DMS153 (cell line): ENCODE measurements around the gene LANCL3.
"Not testable (repeated sequence)": the region's sequence is repeated elsewhere in the genome, so short reads cannot be mapped to it uniquely, and the experiment has no call there.

Source experiments
- DNase-seq: peaks from one replicate; lab custom pipeline; 2025; lab: John Stamatoyannopoulos, UW

Gene LANCL3

DNA sequence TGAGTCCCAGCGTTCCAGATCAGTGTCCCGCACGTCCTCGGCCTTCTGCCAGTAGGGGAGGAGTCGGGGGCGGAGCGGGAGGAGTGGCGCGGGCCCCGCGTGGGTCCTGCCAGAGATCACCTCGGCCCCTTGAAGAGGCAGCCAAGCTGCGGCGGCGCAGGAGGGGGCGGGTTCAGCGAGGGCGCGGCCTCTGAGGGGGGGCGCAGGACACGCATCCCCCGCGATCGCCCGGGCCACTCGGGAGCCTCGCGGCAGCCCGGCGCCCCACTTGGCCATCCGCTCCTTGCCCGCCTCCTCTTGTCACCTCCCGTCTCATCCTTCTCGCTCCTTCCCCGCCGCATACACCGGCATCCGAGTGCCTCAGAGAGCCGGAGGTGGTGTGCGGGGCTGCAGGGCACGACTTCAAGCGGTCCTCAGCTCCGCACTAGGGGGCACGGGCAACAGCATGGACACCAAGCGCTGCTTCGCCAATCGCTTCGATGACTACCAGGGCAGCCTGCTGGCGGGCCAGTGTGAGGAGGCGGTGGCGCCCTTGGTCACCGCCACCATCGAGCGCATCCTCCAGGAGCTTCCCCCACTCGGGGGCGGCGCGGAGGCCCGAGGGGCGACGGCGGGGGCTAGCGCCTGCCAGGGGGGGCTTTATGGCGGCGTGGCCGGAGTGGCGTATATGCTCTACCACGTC lies at the start of gene LANCL3:
Gene LANCL3 (plus strand): TSS at position 236 of the 682 bp plus-strand sequence. CDS start 210 bp downstream, at position 446.
- DNase-seq: not testable (repeated sequence)

DNA sequence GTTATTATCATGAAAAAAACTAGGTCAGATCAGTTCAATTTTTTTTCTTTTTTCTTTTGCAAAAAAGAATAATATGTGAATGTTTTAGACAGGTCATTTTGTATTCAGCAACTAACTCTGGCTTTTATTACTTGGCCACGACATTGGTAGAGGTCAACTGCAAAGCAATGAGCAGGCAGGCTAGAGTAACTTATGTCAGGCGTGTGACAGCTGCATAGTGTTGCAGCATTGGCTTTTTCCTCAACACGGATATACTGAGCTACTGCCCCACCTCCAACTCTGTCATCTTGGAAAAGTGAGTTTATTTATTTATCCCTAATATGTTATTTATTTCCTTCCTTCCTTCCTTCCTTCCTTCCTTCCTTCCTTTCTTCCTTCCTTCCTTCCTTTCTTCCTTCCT lies 47.8 kb upstream of the LANCL3 start:
- DNase-seq: not testable (repeated sequence)

GRCh38 chrX:37541991-37542390 lies 29.5 kb upstream of the LANCL3 start:
- no peak for DNase-seq

DNA sequence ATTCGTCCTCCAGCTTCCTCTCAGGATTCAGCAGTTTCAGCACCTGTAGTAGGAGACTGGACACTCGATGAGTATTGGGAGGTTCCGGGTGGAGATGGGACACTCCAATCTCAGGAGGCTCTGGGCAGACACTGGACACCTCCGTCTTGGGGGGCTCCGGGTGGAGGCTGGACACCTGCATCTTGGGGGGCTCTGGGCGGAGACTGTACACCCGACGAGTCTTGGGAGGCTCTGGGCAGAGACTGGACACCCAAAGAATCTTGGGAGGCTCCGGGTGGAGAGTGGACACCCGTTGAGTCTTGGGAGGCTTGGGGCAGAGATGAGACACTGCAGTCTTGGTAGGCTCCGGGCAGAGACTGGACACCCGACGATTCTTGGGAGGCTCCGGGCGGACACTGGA lies 28.7 kb upstream of the LANCL3 start:
- DNase-seq: no peak

DNA sequence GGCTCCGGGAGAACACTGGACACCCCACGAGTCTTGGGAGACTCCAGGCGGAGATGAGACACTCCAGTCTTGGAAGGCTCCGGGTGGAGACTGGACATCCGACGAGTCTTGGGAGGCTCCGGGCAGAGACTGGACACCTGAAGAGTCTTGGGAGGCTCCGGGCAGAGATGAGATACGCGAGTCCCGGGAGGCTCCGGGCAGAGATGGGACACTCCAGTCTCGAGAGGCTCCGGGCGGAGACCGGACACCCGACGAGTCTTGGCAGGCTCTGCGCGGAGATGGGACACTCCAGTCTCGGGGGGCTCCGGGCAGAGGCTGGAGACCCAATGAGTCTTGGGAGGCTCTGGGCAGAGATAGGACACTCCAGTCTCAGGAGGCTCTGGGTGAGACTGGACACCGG lies 28.1 kb upstream of the LANCL3 start:
- DNase-seq: no peak

DNA sequence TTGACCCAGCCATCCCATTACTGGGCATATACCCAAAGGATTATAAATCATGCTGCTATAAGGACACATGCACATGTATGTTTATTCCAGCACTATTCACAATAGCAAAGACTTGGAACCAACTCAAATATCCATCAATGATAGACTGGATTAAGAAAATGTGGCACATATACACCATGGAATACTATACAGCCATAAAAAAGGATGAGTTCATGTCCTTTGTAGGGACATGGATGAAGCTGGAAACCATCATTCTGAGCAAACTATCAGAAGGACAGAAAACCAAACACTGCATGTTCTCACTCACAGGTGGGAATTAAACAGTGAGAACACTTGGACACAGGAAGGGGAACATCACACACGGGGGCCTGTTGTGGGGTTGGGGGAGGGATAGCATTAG lies 26.9 kb upstream of the LANCL3 start:
- not testable (repeated sequence) for DNase-seq

- no peak for DNase-seq
Observed at GRCh38 chrX:37545066-37545465, 26.4 kb upstream of the LANCL3 start.

DNA sequence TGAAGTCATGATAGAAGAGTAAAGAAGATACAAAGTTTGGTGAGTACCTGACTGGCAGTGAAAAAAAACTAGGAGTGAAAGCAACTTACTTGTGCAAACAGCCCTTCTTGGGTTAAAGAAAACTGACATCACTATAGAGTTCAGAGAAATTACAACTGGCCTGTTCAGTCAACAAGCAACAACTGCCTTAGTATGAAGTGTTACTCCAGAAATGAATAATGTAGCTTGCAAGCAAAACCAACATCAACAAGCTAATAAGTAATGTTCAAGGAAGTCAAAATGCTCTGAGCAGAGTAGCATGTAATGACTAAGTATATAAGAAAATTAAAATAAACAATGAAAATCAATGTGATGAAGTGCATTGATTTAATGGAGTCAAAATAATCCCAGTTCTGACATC lies 21.8 kb upstream of the LANCL3 start:
- not testable (repeated sequence) for DNase-seq

DNA sequence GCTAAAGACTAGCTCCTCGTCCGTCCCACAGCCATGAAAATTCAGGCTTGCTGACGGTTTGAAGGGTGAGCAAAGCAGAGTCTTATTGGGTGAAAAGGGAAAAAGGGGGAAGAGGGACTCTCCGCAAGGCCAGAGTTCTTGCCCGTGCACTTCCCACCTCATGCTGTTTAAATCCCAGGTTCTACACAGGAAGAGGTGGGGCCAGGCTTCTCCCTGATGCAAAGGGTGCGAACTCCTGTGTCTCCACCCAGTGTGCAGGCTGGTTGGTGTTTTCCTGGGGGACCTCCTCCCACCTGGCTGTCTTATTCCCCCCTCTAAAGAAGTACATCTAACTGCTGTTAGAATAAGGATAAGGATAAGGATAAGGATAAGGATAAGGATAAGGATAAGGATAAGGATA lies 18.0 kb upstream of the LANCL3 start:
- DNase-seq: no peak

DNA sequence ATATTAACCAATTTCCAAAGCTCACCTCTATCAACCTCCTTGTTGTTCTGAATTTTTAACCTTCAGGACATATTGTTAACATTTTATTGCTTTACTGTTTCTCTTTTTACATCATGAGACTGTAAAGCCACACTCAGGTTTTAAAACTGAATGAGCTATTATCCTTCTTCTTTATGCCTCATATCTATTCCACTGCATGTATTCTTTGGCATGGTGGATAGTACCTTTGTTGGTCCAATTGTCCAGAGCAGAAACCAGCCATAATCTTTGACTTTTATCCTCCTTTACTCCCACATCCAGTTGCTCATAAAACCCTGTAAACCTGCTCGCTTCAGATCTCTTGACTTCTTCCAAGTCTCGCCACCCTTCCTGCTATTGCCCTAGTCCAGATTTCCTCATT lies 6.2 kb upstream of the LANCL3 start:
- not testable (repeated sequence) for DNase-seq

- DNase-seq: not testable (repeated sequence)
Observed at GRCh38 chrX:37570349-37570748, 1.1 kb upstream of the LANCL3 start.

GRCh38 chrX:37572108-37572587 lies 687 bp downstream of the LANCL3 start:
- DNase-seq: not testable (repeated sequence)

GRCh38 chrX:37573121-37573520 lies 1.7 kb downstream of the LANCL3 start:
- not testable (repeated sequence) for DNase-seq

DNA sequence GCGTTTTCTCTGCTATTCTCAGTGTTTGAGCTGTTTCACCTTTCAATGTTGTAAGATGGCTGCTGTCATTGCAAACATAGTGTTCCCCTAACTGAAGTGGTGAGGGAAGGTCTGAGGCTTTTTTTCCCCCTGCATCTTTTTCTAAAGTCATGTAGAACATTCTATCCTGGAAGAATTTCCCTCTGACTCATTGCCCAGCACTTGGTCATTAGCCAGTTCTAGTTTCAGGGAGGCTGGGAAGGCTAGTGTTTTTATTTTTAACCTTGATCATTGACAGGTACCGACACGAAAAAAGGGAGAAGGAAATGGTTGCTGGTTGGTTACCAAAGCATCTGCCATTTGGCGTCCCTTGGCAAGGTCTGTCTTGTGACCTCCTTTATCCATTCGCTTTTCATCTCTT lies 6.6 kb downstream of the LANCL3 start:
- no peak for DNase-seq

- no peak for DNase-seq
Observed at GRCh38 chrX:37580080-37580479, 8.6 kb downstream of the LANCL3 start.

- DNase-seq: not testable (repeated sequence)
Observed at GRCh38 chrX:37587337-37587736, 15.9 kb downstream of the LANCL3 start.

DNA sequence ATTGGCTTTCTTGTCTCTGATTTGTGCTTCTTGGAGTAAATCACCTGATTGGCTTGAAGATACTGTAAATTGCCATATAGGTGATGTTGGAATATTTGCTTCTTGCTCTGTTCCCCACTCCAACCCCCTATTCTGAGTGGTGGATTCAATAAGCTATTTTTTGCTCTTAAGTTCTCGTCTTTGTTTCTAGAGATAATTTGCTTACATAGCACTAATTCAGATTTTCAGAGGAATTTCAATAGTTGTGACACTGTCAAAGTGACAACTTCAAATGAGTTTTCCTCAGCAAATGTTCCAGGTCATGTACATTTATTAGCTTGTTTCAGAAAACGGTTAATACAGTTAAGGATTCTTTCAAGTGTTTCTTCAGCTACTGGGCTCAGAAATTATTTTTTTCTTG lies 18.6 kb downstream of the LANCL3 start:
- DNase-seq: no peak

GRCh38 chrX:37594755-37595382 lies 23.4 kb downstream of the LANCL3 start:
- no peak for DNase-seq

GRCh38 chrX:37599729-37600128 lies 28.3 kb downstream of the LANCL3 start:
- DNase-seq: no peak

DNA sequence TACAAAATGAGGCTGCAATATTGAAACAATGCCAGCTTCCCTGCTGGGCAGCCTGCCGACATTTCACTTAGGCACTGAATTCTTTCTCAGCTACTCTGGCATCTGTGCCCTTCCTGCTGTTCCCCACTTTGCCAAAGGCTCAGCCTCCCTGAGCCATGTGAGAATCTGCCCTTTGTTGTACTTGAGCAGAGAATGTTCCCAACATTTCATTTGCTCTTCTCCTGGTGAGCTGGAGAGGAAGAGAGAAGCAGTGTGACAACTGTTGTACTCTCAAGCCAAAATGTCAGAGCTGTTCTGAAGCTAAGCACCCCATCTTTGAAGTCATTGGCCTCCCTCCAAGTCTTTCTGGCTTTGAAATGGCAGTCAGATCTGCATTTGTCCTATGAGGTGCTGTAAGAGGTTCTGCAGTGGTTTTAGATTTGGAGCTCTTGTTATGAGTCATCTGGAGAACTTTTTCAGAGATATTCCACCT lies 32.5 kb downstream of the LANCL3 start:
- DNase-seq: no peak

DNA sequence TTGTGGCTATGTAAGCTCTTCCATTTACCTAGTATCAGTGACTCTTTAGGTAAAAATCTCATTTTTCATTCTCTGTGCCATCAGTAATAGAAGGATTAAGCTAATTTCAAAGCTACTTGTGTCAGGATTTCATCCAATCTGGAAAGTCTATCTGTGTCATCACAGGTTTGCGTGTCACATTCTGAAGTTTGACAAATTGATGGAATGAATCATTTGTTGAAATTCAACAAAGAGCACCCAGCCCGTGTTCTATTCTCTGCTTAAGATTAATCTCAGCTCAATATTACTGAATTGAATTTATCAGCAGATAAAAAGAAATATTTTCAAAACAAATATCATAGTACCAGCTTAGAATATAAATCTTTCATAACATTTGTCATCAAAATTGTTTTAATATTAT lies 35.8 kb downstream of the LANCL3 start:
- no peak for DNase-seq

GRCh38 chrX:37608156-37608555 lies 36.7 kb downstream of the LANCL3 start:
- DNase-seq: no peak

- DNase-seq: no peak
Observed at GRCh38 chrX:37609727-37610126, 38.3 kb downstream of the LANCL3 start.

- no peak for DNase-seq
Observed at GRCh38 chrX:37613933-37614332, 42.5 kb downstream of the LANCL3 start.
